Stimulated activated CD8-positive, alpha-beta memory T cell treated with anti-CD3 and anti-CD28 coated beads, Interleukin-2, amount 100 ng/mL, for 48 hours (primary cell): Measurements from ENCODE around the gene ACOT2.
"Not testable (repeated sequence)": the region's sequence is repeated elsewhere in the genome, so short reads cannot be mapped to it uniquely, and the experiment has no call there.

ENCODE experiments used
- DNase-seq, 2 donors: peaks; one replicate each; pipeline ENCODE4 v3.0.0-alpha.2; 2020; ENCODE audit warnings: low read depth in 2 of 2

The ACOT2 gene, protein sequence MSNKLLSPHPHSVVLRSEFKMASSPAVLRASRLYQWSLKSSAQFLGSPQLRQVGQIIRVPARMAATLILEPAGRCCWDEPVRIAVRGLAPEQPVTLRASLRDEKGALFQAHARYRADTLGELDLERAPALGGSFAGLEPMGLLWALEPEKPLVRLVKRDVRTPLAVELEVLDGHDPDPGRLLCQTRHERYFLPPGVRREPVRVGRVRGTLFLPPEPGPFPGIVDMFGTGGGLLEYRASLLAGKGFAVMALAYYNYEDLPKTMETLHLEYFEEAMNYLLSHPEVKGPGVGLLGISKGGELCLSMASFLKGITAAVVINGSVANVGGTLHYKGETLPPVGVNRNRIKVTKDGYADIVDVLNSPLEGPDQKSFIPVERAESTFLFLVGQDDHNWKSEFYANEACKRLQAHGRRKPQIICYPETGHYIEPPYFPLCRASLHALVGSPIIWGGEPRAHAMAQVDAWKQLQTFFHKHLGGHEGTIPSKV

GRCh38 chr14:73569185-73569958 lies at the start of gene ACOT2:
Gene ACOT2 (plus strand): TSS chr14:73569213. CDS start chr14:73569241, 28 bp downstream.
- peak; percentile 68 to 75 for DNase-seq

GRCh38 chr14:73521229-73521628 lies 47.8 kb upstream of the ACOT2 start:
- DNase-seq: no peak

DNA sequence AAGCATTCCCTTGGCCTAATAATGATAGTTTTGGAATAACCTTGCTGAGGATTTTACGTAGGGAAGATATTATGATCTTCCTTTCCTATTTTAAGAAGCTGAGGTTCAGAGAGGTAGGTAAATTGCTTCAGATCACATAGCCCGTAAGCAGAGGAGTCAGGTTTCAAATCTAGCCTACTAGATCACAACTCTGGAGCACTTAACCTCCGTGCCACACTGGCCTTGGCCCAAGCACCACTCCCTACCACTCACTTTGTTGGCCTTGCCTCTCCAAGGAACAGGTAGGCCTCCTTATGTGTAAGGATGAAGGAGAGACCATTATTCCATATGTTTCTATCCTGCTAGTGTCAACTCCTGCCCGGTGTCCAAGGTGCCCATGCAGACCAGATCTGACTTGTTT lies 44.5 kb upstream of the ACOT2 start:
- no peak for DNase-seq

DNA sequence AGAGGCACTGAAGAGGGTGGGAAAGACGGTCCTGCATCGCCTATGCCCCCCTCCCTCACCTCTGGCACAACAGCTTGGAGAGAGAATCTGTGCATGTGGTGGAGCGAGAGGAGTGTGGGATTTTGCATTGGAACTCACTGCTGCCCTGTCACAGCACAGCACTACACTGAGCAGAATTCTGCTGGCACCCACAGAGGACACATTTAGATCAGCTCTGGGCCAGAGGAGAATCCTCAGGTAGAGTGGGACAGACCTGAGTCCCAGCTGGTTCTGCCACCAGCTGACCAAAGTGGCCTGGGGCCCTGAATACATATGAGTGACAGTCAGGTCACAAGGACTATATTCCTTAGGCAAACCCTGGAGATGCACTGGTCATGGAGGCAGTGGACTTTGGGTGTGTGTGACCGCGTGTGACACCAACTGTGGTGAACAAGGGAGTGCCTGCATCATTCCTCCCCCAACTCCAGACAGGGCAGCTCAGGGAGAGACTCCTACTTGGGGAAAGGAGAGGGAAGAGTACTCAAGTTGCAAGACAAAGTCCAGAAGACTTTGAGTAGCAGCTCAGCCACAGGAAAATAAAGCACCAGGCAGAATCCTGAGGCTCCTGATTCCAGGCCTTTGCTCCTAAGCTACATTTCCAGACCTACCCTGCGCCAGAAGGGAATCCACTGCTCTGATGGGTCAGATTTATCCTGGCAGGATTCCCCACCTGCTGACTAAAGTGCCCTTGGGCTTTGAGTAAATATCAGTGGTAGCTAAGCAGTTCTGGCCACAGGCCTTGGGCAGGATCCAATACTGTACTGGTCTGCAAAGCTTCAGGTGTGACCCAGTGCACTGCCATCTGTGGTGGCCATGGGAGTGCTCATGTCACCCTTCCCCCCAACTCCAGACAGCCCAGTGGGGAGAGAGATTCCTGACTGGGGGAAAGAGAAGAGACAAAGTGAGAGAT lies 42.7 kb upstream of the ACOT2 start:
- no peak for DNase-seq

DNA sequence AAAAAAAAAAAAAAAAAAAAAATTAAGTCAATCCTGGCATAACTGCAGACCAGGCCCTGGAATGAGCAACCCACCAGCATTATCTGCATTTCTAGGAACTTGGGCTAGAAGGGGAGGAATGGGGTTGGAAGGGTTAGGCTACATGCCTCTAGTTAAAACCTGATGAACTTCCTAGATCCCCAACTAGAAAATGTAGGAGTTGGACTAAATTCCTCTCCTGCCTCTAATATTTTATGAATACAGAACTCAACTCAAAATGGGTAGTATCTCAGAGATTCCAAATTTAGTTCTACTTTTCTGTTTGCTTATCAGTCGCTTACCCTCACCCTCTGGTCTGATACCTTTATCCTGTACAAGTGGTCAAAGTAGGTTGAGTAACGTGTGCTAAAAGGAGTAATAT lies 39.7 kb upstream of the ACOT2 start:
- not testable (repeated sequence) for DNase-seq

DNA sequence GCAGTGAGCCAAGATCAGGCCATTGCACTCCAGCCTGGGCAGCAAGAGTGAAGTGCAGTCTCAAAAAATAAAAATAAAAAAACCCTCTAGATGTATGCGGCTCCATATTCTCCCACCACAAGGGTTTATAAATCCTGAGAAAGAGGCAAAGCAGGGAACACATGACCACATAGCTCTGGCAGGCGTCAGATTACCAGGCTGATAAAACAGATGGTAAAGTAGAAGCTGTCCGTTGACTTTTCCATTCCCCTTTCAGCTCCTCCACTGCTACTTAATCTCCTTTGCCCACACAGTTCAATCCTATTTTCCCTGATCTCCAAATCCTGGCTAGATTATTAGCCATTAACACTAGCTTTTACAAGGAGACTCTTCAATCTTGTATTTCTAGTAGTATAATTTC lies 37.0 kb upstream of the ACOT2 start:
- DNase-seq: not testable (repeated sequence)

DNA sequence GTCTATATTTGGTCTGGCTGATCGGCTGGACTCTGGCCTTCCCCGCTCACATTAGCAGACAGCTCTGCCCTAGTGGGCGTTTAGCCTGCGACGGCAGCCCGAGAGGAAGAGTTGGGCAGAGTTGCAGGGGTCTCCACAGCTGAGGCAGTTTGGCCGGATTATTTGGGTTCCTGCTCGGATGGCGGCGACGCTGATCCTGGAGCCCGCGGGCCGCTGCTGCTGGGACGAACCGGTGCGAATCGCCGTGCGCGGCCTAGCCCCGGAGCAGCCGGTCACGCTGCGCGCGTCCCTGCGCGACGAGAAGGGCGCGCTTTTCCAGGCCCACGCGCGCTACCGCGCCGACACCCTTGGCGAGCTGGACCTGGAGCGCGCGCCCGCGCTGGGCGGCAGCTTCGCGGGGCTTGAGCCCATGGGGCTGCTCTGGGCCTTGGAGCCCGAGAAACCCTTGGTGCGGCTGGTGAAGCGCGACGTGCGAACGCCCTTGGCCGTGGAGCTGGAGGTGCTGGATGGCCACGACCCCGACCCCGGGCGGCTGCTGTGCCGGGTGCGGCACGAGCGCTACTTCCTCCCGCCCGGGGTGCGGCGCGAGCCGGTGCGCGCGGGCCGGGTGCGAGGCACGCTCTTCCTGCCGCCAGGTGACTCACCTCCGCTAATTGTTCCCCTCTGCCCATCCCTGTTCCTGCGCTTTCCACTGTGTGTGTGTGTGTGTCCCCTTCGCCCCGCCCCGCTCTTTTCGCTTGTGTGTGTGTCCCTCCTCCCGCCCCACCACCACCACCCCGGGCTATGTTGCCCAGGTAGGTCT lies 31.6 kb upstream of the ACOT2 start:
- peak in 1 of 2 donors; percentile 14 for DNase-seq

DNA sequence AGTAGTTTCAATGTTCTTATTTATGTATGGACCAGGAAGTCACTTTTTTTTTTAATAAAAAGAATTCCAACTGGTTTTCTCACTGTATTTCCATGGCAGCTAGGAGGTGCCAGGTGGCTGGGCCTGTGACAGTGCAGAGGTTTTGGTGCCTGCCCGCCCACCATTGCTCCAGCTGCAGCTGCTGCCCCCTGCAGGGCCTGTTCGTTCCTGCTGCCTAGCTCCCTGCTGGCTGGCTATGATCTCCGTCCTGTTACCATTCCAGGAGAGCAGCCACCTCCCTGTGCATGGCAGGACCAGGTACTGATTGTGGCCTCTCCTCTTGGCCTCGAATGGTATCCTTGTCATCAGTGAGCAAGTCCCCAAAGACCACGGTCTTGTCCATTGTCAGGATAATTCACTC lies 30.0 kb upstream of the ACOT2 start:
- peak; percentile 19 to 49 for DNase-seq

DNA sequence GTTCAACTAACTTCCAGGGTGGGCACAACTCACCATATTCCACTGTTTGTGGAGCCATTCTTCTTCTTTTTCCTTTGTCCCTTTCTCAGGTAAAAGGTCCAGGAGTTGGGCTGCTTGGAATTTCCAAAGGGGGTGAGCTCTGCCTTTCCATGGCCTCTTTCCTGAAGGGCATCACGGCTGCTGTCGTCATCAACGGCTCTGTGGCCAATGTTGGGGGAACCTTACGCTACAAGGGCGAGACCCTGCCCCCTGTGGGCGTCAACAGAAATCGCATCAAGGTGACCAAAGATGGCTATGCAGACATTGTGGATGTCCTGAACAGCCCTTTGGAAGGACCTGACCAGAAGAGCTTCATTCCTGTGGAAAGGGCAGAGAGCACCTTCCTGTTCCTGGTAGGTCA lies 26.1 kb upstream of the ACOT2 start:
- not testable (repeated sequence) for DNase-seq

DNA sequence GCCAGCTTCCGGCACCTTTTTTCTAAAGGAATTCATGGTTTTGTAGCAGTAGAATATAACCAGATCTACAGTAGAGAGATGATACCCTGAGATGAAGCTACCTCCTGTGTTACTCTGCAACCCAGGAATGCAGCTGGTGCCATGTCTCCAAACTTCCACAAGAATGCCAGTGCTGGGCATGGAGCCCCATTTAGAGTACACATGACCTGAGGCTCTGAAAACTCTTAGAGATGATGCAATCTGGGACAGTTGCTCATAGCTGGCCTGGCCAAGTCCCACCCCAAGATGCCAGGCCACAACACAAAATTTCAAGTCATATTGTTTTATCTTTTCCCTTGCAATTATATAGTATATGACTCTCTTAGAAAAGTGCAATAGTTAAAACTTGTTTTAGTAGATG lies 23.7 kb upstream of the ACOT2 start:
- not testable (repeated sequence) for DNase-seq

- not testable (repeated sequence) for DNase-seq
These were observed 19.9 kb upstream of the ACOT2 start for GRCh38 chr14:73549097-73549496.

GRCh38 chr14:73549889-73550524 lies 19.0 kb upstream of the ACOT2 start:
- DNase-seq: not testable (repeated sequence)

DNA sequence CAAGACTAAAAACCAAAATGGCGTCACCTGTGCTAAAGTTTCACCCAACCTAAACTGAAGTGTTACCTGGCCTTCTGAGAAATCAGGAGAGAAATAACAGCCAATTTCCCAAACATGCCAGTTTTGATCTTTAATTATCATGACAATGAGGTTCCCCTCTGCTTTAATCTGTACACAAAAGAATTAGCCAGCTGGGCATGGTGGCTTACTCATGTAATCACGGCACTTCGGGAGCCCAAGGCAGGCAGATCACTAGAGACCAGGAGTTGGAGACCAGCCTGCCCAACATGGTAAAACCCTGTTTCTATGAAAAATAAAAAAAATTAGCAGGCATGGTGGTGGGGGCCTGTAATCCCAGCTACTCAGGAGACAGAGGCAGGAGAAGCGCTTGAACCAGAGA lies 15.2 kb upstream of the ACOT2 start:
- no peak for DNase-seq

- not testable (repeated sequence) for DNase-seq
These were observed 11.8 kb upstream of the ACOT2 start for GRCh38 chr14:73557201-73557600.

DNA sequence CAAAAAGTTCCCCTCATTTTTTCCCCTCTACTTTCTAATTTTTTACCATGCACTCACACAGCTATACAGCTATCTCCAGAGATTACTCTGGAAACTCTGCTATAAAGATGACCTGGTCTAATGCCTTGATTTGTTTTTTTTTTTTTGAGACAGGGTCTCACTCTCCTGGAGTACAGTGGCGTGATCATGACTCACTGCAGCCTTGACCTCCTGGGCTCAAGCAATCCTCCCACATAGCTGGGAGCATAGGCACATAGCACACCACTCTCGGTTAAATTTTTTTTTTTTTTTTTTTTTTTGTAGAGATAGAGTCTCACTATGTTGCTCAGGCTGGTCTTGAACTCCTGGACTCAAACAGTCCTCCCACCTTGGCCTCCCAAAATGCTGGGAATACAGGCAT lies 10.8 kb upstream of the ACOT2 start:
- DNase-seq: not testable (repeated sequence)

GRCh38 chr14:73562256-73562655 lies 6.8 kb upstream of the ACOT2 start:
- not testable (repeated sequence) for DNase-seq

GRCh38 chr14:73562696-73563095 lies 6.3 kb upstream of the ACOT2 start:
- not testable (repeated sequence) for DNase-seq

DNA sequence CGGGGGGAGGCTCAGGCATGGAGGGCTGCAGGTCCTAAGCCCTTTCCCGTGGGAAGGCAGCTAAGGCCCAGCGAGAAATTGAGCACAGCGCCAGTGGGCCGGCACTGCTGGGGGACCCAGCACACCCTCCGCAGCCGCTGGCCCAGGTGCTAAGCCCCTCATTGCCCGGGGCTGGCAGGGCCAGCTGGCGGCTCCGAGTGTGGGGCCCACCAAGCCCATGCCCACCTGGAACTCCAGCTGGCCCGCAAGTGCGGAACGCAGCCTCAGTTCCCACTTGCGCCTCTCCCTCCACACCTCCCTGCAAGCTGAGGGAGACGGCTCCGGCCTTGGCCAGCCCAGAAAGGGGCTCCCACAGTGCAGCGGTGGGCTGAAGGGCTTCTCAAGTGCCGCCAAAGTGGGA lies 2.6 kb upstream of the ACOT2 start:
- DNase-seq: not testable (repeated sequence)

GRCh38 chr14:73566935-73567334 lies 2.1 kb upstream of the ACOT2 start:
- not testable (repeated sequence) for DNase-seq

DNA sequence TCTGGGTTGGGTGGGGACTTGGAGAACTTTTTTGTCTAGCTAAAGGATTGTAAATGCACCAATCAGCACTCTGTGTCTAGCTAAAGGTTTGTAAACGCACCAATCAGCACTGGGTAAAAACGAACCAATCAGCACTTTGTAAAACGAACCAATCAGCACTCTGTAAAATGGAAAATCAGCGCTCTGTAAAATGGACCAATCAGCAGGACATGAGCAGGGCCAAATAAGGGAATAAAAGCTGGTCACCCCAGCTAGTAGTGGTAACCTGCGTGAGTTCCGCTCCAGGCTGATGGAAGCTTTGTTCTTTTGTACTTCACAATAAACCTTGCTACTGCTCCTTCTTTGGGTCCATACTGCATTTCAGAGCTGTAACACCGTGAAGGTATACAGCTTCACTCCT lies 1.7 kb upstream of the ACOT2 start:
- no peak for DNase-seq
